NOMO-1 (cell line): ENCODE data around the gene TWIST1.

Experiments used
- DNase-seq, 2 experiments: peaks; one replicate each; lab custom pipeline; 2025; ENCODE audit not compliant: unreplicated experiment in 2 of 2; lab: John Stamatoyannopoulos, UW

Gene TWIST1

GRCh38 chr7:19113855-19114550 lies 3.4 kb downstream of the TWIST1 start:
- DNase-seq: no peak

- no peak for DNase-seq
Observed at GRCh38 chr7:19113002-19113350, 4.5 kb downstream of the TWIST1 start.

- no peak for DNase-seq
Observed at GRCh38 chr7:19112274-19113001, 5.0 kb downstream of the TWIST1 start.

GRCh38 chr7:19111474-19112273 lies 5.8 kb downstream of the TWIST1 start:
- DNase-seq: no peak

- no peak for DNase-seq
Observed at GRCh38 chr7:19110776-19111175, 6.7 kb downstream of the TWIST1 start.

- no peak for DNase-seq
Observed at GRCh38 chr7:19110026-19110730, 7.3 kb downstream of the TWIST1 start.

- DNase-seq: no peak
Observed at GRCh38 chr7:19109000-19109946, 8.2 kb downstream of the TWIST1 start.

GRCh38 chr7:19107356-19108146 lies 9.9 kb downstream of the TWIST1 start:
- peak; percentile 66 to 68 for DNase-seq

- no peak for DNase-seq
Observed at GRCh38 chr7:19107081-19107355, 10.4 kb downstream of the TWIST1 start.

- DNase-seq: no peak
Observed at GRCh38 chr7:19106241-19107080, 11.0 kb downstream of the TWIST1 start.

- DNase-seq: no peak
Observed at GRCh38 chr7:19105546-19105945, 11.9 kb downstream of the TWIST1 start.

- no peak for DNase-seq
Observed at GRCh38 chr7:19104811-19105210, 12.6 kb downstream of the TWIST1 start.

- DNase-seq: no peak
Observed at GRCh38 chr7:19102884-19103283, 14.6 kb downstream of the TWIST1 start.

GRCh38 chr7:19101909-19102308 lies 15.5 kb downstream of the TWIST1 start:
- DNase-seq: no peak

GRCh38 chr7:19101472-19101871 lies 16.0 kb downstream of the TWIST1 start:
- DNase-seq: no peak

GRCh38 chr7:19099924-19100323 lies 17.5 kb downstream of the TWIST1 start:
- no peak for DNase-seq

GRCh38 chr7:19099194-19099593 lies 18.2 kb downstream of the TWIST1 start:
- no peak for DNase-seq

- DNase-seq: no peak
Observed at GRCh38 chr7:19098510-19098909, 18.9 kb downstream of the TWIST1 start.
